Naive thymus-derived CD4-positive, alpha-beta T cell (primary cell): Measurements from ENCODE around the gene HEATR5A. TPM values are rescaled to one million over a fixed set of nuclear protein-coding genes. Genes with fewer than 3 reads are reported as not detected.

Experiments
- ATAC-seq: fragments of 150-1000 bp; cut with Tn5 transposase; 2 replicates; pipeline ENCODE4 v1.10.0; 2021; ENCODE audit warnings: mild to moderate bottlenecking, moderate library complexity
- CTCF ChIA-PET: fragments of 350-600 bp; sonication (Branson Sonifier 250); formaldehyde crosslinking; loops from one replicate; lab custom pipeline; 2021; ENCODE audit warnings: antibody characterized with exemption; lab: Charles Lee
- POLR2A ChIA-PET: fragments of 350-600 bp; sonication (Branson Sonifier 250); formaldehyde crosslinking; loops from one replicate; lab custom pipeline; 2021; ENCODE audit warnings: antibody characterized with exemption, inconsistent platforms; lab: Charles Lee
- DNase-seq, 9 donors: peaks; one replicate each; pipeline versions ENCODE4 v3.0.0 to v3.0.0-alpha.2; 2020 to 2022; ENCODE audit warnings: mixed read lengths in 1 of 9
- H3K27ac ChIP-seq: one replicate; pipeline ENCODE4 v1.7.0; 2013; ENCODE audit warnings: mild to moderate bottlenecking, low read depth, low read length, moderate library complexity
- H3K27me3 ChIP-seq, 2 donors: one replicate each; pipeline ENCODE4 v1.7.0; 2013; ENCODE audit warnings: low read length in 2 of 2, mild to moderate bottlenecking in 2 of 2, moderate library complexity in 2 of 2; ENCODE audit not compliant: control insufficient read depth in 2 of 2, insufficient read depth in 2 of 2
- H3K36me3 ChIP-seq, 3 experiments: 1 replicate in 2 of 3; 2 replicates in 1 of 3; pipeline ENCODE4 v1.7.0; 2013; ENCODE audit warnings: low read length in 3 of 3, mild to moderate bottlenecking in 3 of 3, moderate library complexity in 1 of 3; ENCODE audit not compliant: insufficient read depth in 3 of 3, control insufficient read depth in 2 of 3
- H3K4me1 ChIP-seq, 2 donors: one replicate each; pipeline ENCODE4 v1.7.0; 2013; ENCODE audit warnings: low read length in 2 of 2, mild to moderate bottlenecking in 2 of 2, moderate library complexity in 1 of 2; ENCODE audit not compliant: control insufficient read depth in 2 of 2, insufficient read depth in 2 of 2
- H3K4me3 ChIP-seq: 2 replicates; pipeline ENCODE4 v1.7.0; 2013; ENCODE audit warnings: mild to moderate bottlenecking, low read length
- H3K9me3 ChIP-seq, 3 experiments: 1 replicate in 2 of 3; 2 replicates in 1 of 3; pipeline ENCODE4 v1.7.0; 2013; ENCODE audit warnings: low read length in 3 of 3; ENCODE audit not compliant: control insufficient read depth in 2 of 3
- H3K27ac Mint-ChIP-seq, 9 donors: one replicate each; pipeline ENCODE4 v1.8.0; 2020 to 2022; ENCODE audit warnings: mixed read lengths in 9 of 9, mild to moderate bottlenecking in 8 of 9, moderate library complexity in 5 of 9, inconsistent platforms in 2 of 9
- H3K27me3 Mint-ChIP-seq, 5 donors: one replicate each; pipeline ENCODE4 v1.8.0; 2021 to 2022; ENCODE audit warnings: mixed read lengths in 5 of 5, mild to moderate bottlenecking in 1 of 5
- H3K36me3 Mint-ChIP-seq, 5 donors: one replicate each; pipeline ENCODE4 v1.8.0; 2020 to 2022; ENCODE audit warnings: mixed read lengths in 5 of 5, mild to moderate bottlenecking in 3 of 5, inconsistent platforms in 1 of 5
- H3K4me1 Mint-ChIP-seq, 7 donors: one replicate each; pipeline ENCODE4 v1.8.0; 2020 to 2022; ENCODE audit warnings: mixed read lengths in 7 of 7, mild to moderate bottlenecking in 3 of 7, inconsistent platforms in 1 of 7
- H3K4me3 Mint-ChIP-seq, 10 donors: one replicate each; pipeline ENCODE4 v1.8.0; 2020 to 2022; ENCODE audit warnings: mild to moderate bottlenecking in 10 of 10, mixed read lengths in 10 of 10, moderate library complexity in 6 of 10, inconsistent platforms in 2 of 10
- H3K9me3 Mint-ChIP-seq, 11 donors: one replicate each; pipeline ENCODE4 v1.8.0; 2020 to 2022; ENCODE audit warnings: mixed read lengths in 11 of 11, mild to moderate bottlenecking in 4 of 11, inconsistent platforms in 1 of 11, moderate library complexity in 1 of 11
- intact Hi-C, 2 donors: fragments of 100-400 bp; cut with micrococcal nuclease; formaldehyde crosslinking; loops; one replicate each; pipeline ENCODE4 v1.15.1; 2023
- polyA plus RNA-seq, 2 donors: library from polyadenylated mRNA; unstranded; fragments of 300-500 nt; fragmentation: Illumina TruSeq; gene quantifications; one replicate each; pipeline ENCODE4 v1.2.3, GENCODE V29; 2021
- total RNA-seq, 6 experiments: library from RNA in 5 of 6; stranded (reverse) in 5 of 6; gene quantifications; 1 replicate in 5 of 6; 2 replicates in 1 of 6; pipeline ENCODE4 v1.2.3 and lab custom pipeline; 2021 to 2026

Gene HEATR5A
- total and polyA plus RNA-seq, 7 experiments from 2014 or later = 5.6 to 14.4 (median 12.7) TPM

DNA sequence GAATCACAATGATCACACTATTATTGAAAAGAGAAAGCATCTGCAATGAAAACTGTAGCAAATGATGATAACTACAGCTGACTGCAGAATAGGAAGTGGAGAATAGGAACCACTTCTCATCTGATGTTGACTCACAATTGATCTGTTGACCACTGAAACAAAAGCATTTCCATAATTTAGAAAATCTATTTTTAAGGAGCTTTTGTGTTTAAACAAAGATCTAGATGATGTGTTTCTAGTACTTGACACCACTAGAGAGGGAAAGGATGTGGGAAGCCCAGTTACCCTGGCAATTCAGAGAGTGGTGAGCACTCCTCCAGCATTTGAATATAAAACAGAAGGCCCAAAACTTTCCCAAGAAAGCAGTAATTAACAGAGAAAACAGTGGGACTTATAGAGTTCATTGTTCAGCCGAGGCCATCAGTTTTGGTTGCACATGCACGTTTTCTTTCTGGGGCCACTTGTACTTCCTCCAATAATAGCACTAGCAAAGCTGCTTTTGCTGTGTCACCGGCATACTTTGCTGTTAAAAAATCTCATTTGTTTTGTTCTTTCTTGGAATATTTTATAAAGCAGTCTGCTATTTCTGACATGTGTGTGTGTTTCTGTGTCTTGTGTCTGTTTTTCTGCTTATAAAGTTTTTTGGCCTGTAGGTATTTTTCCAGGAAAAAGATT is 136.6 kb downstream of the HEATR5A start:
- peak; percentile 61 for ATAC-seq
- no peaks in the 10 kb centered on the region for H3K27me3 ChIP-seq
- no peaks in the 10 kb centered on the region for H3K27me3 Mint-ChIP-seq
- no peak for DNase-seq
- no peak overlapping the region for H3K27ac ChIP-seq
- no peaks in the 10 kb centered on the region for H3K4me1 ChIP-seq
- H3K9me3 Mint-ChIP-seq = peaks cover 0 to 13% (median 0%) of the 10 kb centered on the region in 11 donors
- H3K9me3 ChIP-seq = no peaks in the 10 kb centered on the region
- CTCF ChIA-PET = interaction anchor here (0.6 kb wide), 1 partner anchor 119 kb away, joined by 3 read pairs; no protein-coding TSS in a partner anchor
- intact Hi-C loops = no loop called here
- peaks cover 0 to 8% (median 0%) of the 10 kb centered on the region in 7 donors for H3K4me1 Mint-ChIP-seq
- POLR2A ChIA-PET = interaction anchor here (0.8 to 1.0 kb wide), 2 partner anchors 76 to 92 kb away, joined by 3 read pairs; partner anchors contain the start of gene HECTD1
- H3K36me3 ChIP-seq = no peaks in the 10 kb centered on the region
- no peak overlapping the region for H3K4me3 ChIP-seq
- H3K4me3 Mint-ChIP-seq = no peak overlapping the region
- peaks cover 0 to 4% (median 3%) of the 10 kb centered on the region in 5 donors for H3K36me3 Mint-ChIP-seq
- no peak overlapping the region for H3K27ac Mint-ChIP-seq

DNA sequence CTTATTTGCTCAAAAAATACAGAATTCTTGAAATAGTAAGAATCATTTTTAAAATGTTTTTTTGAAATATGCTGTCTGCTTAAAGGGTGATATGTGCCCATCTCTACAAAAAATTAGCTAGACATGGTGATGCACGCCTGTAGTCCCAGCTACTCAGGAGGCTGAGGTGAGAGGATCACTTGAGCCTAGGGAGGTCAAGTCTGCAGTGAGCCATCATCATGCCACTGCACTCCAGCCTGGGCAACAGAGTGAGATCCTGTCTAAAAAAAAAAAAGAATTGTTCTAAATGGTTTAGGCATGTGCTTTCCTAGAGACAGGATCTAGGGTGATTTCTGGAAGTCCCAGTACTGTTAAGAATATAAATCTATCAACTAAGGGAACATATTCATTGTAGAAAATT is 137.2 kb downstream of the HEATR5A start:
- CTCF ChIA-PET = no interaction called here
- Histone ChIP-seq H3K36me3 (no peaks in the 10 kb centered on the region), H3K9me3 (no peaks in the 10 kb centered on the region), H3K27ac (no peak overlapping the region), H3K27me3 (no peaks in the 10 kb centered on the region), H3K4me1 (no peaks in the 10 kb centered on the region), H3K4me3 (no peak overlapping the region)
- Mint-ChIP-seq H3K4me3 (no peak overlapping the region), H3K36me3 (peaks cover 0 to 4% (median 3%) of the 10 kb centered on the region in 5 donors), H3K4me1 (peaks cover 0 to 8% (median 0%) of the 10 kb centered on the region in 7 donors), H3K27me3 (no peaks in the 10 kb centered on the region), H3K27ac (no peak overlapping the region), H3K9me3 (peaks cover 0 to 13% (median 0%) of the 10 kb centered on the region in 11 donors)
- ATAC-seq (no peak), DNase-seq (no peak)
- intact Hi-C loops = no loop called here
- POLR2A ChIA-PET = interaction anchor here (0.8 to 1.0 kb wide), 2 partner anchors 75 to 92 kb away, joined by 3 read pairs; partner anchors contain the start of gene HECTD1

DNA sequence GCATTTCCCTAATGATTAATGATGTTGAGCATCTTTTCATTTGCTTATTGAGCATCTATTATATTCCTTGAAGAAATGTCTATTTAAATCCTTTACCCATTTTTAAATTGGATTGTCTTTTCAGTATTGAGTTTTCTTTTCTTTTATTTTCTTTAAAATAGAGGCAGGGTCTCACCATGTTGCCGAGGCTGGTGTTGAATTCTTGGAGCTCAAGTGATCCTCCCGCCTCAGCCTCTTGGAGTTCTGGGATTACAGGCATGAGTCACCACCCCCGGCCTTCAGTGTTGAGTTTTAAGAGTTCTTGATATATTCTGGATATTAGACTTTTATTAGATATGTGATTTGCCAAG is 139.5 kb downstream of the HEATR5A start:
- no peak for DNase-seq
- Histone ChIP-seq H3K27me3 (no peaks in the 10 kb centered on the region), H3K36me3 (no peaks in the 10 kb centered on the region), H3K27ac (no peak overlapping the region), H3K9me3 (no peaks in the 10 kb centered on the region), H3K4me3 (no peak overlapping the region), H3K4me1 (no peaks in the 10 kb centered on the region)
- CTCF ChIA-PET = no interaction called here
- POLR2A ChIA-PET = no interaction called here
- Mint-ChIP-seq H3K27me3 (peaks cover 0 to 5% (median 0%) of the 10 kb centered on the region in 5 donors), H3K9me3 (peaks cover 0 to 21% (median 4%) of the 10 kb centered on the region in 11 donors), H3K27ac (no peak overlapping the region), H3K4me3 (no peak overlapping the region), H3K36me3 (peaks cover 0 to 9% (median 3%) of the 10 kb centered on the region in 5 donors), H3K4me1 (peaks cover 0 to 8% (median 0%) of the 10 kb centered on the region in 7 donors)
- no peak for ATAC-seq
- intact Hi-C loops = no loop called here

DNA sequence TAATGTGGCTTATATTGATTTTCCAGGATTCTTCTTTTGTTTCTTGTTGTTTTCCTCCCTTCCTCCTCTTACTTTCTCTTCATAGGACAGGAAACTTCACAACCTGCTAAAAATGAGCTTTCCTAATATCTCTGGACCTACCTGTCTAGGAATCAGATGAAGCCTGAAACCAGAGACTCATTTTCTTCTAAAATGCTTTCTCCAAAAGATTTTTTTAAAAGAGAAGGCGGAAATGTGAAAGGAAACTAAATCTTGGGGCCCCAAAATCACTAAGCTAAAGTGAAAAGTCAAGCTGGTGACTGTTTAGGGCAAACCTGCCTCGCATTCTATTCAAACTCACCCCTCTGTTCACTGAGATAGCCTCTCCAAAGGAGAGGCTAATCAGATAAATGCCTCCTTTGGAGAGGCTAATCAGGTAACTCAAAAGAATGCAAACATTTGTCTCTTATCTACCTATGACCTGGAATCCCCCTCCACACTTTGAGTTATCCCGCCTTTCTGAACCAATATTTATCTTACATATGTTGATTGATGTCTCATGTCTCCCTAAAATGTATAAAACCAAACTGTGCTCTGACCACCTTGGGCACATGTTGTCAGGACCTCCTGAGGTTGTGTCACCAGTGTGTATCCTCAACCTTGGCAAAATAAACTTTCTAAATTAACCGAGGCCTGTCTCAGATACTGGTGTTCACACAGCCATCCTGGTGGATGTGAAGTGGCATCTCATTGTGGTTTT is 140.0 kb downstream of the HEATR5A start:
- H3K27me3 Mint-ChIP-seq = peaks cover 0 to 5% (median 0%) of the 10 kb centered on the region in 5 donors
- peaks cover 0 to 8% (median 0%) of the 10 kb centered on the region in 7 donors for H3K4me1 Mint-ChIP-seq
- H3K9me3 Mint-ChIP-seq = peaks cover 0 to 21% (median 4%) of the 10 kb centered on the region in 11 donors
- H3K27ac ChIP-seq = no peak overlapping the region
- no peaks in the 10 kb centered on the region for H3K36me3 ChIP-seq
- no peaks in the 10 kb centered on the region for H3K4me1 ChIP-seq
- CTCF ChIA-PET = no interaction called here
- H3K4me3 Mint-ChIP-seq = no peak overlapping the region
- intact Hi-C loops = no loop called here
- no peak for DNase-seq
- ATAC-seq = no peak
- no peaks in the 10 kb centered on the region for H3K9me3 ChIP-seq
- H3K27me3 ChIP-seq = no peaks in the 10 kb centered on the region
- no peak overlapping the region for H3K27ac Mint-ChIP-seq
- H3K36me3 Mint-ChIP-seq = peaks cover 0 to 9% (median 3%) of the 10 kb centered on the region in 5 donors
- POLR2A ChIA-PET = no interaction called here
- no peak overlapping the region for H3K4me3 ChIP-seq

DNA sequence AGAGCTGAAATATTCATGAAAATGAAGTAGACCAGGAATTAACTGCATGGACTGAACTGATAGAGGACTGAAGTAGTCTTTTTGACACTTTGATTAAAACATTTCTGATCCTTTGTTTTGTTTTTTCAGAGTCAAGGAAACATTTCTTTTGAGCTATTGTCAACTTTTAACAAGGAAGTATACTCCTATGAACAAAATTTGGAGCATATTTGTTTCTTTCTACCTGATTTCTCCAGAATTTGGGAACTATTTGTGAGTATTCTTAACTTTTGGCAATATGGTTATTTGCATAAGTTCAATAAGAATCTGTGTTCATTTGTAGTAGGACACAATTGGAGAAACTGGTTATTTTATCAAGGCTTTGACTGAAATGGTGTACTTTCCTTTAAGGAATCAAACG is 141.5 kb downstream of the HEATR5A start:
- DNase-seq (no peak), ATAC-seq (no peak)
- H3K36me3 ChIP-seq = no peaks in the 10 kb centered on the region
- Mint-ChIP-seq H3K4me3 (no peak overlapping the region), H3K27ac (no peak overlapping the region), H3K4me1 (peaks cover 0 to 8% (median 0%) of the 10 kb centered on the region in 7 donors), H3K9me3 (peaks cover 0 to 21% (median 4%) of the 10 kb centered on the region in 11 donors), H3K27me3 (peaks cover 0 to 5% (median 0%) of the 10 kb centered on the region in 5 donors), H3K36me3 (peaks cover 0 to 9% (median 5%) of the 10 kb centered on the region in 5 donors)
- ChIA-PET CTCF (no interaction called here), POLR2A (no interaction called here)
- H3K27me3 ChIP-seq = no peaks in the 10 kb centered on the region
- no peaks in the 10 kb centered on the region for H3K4me1 ChIP-seq
- intact Hi-C loops = no loop called here
- H3K4me3 ChIP-seq = no peak overlapping the region
- no peaks in the 10 kb centered on the region for H3K9me3 ChIP-seq
- H3K27ac ChIP-seq = no peak overlapping the region

DNA sequence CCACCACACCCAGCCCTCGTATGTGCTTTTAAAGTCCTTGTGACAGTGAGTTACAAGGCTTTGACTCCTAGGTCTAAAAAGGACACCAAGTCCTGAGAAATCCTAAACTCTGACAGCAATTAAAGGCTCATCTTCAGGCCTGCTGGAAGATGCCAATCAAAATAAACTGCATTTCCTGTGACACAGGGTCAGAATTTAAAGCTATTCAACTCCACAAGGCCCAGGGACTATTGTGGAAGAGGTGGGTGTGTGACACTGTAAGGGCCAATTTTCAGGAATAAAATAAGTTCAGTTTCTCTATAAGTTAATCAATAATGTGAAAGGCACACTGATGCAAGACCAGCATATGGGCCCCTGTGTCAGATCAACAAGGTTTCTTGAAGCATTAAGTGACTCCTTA is 143.3 kb downstream of the HEATR5A start:
- intact Hi-C loops = no loop called here
- ATAC-seq = no peak
- Histone ChIP-seq H3K9me3 (no peaks in the 10 kb centered on the region), H3K4me1 (no peaks in the 10 kb centered on the region), H3K36me3 (no peaks in the 10 kb centered on the region), H3K4me3 (no peak overlapping the region), H3K27ac (no peak overlapping the region), H3K27me3 (no peaks in the 10 kb centered on the region)
- no peak overlapping the region for H3K27ac Mint-ChIP-seq
- peaks cover 0 to 21% (median 4%) of the 10 kb centered on the region in 11 donors for H3K9me3 Mint-ChIP-seq
- no peak for DNase-seq
- ChIA-PET CTCF (no interaction called here), POLR2A (no interaction called here)
- H3K4me3 Mint-ChIP-seq = no peak overlapping the region
- H3K36me3 Mint-ChIP-seq = peaks cover 0 to 9% (median 5%) of the 10 kb centered on the region in 5 donors
- peaks cover 0 to 5% (median 0%) of the 10 kb centered on the region in 5 donors for H3K27me3 Mint-ChIP-seq
- H3K4me1 Mint-ChIP-seq = peaks cover 0 to 10% (median 0%) of the 10 kb centered on the region in 7 donors
